H9 (cell line): ENCODE data around the gene RUNX1. TPM values are rescaled to one million over a fixed set of nuclear protein-coding genes. Genes with fewer than 3 reads are reported as not detected.

Experiments
- DNase-seq: peaks from one replicate; pipeline ENCODE4 v3.0.0-alpha.2; 2017
- H2AFZ ChIP-seq: one replicate; pipeline ENCODE4 v1.6.1; 2013; ENCODE audit warnings: mild to moderate bottlenecking, low read length, control low read depth, moderate library complexity
- H2AK5ac ChIP-seq: 2 replicates; pipeline ENCODE4 v1.6.1; 2013; ENCODE audit warnings: low read length, control low read depth, mixed read lengths; ENCODE audit not compliant: insufficient read length
- H2BK120ac ChIP-seq: one replicate; pipeline ENCODE4 v1.6.1; 2013; ENCODE audit warnings: low read depth, mild to moderate bottlenecking, low read length, control low read depth, inconsistent platforms; ENCODE audit not compliant: poor library complexity, severe bottlenecking
- H2BK12ac ChIP-seq: 2 replicates; pipeline ENCODE4 v1.6.1; 2013; ENCODE audit warnings: low read length, control low read depth, mixed read lengths, low read depth; ENCODE audit not compliant: insufficient read length
- H2BK15ac ChIP-seq: 2 replicates; pipeline ENCODE4 v1.6.1; 2013; ENCODE audit warnings: low read depth, low read length, control low read depth
- H2BK20ac ChIP-seq: one replicate; pipeline ENCODE4 v1.6.1; 2013; ENCODE audit warnings: low read depth, mild to moderate bottlenecking, low read length, control low read depth, inconsistent platforms; ENCODE audit not compliant: poor library complexity, severe bottlenecking
- H2BK5ac ChIP-seq: 2 replicates; pipeline ENCODE4 v1.6.1; 2013; ENCODE audit warnings: low read length, control low read depth, mixed read lengths; ENCODE audit not compliant: insufficient read length
- H3K14ac ChIP-seq: 2 replicates; pipeline ENCODE4 v1.6.1; 2013; ENCODE audit warnings: low read length, control low read depth; ENCODE audit not compliant: insufficient read depth
- H3K18ac ChIP-seq: 2 replicates; pipeline ENCODE4 v1.6.1; 2013; ENCODE audit warnings: low read depth, mild to moderate bottlenecking, mixed read lengths, low read length, control low read depth; ENCODE audit not compliant: insufficient read length
- H3K23ac ChIP-seq: 2 replicates; pipeline ENCODE4 v1.6.1; 2013; ENCODE audit warnings: low read length, control low read depth, mixed read lengths, low read depth; ENCODE audit not compliant: insufficient read length
- H3K23me2 ChIP-seq: 2 replicates; pipeline ENCODE4 v1.6.1; 2013; ENCODE audit warnings: low read depth, mild to moderate bottlenecking, mixed read lengths, low read length, control low read depth; ENCODE audit not compliant: insufficient read length, poor library complexity, severe bottlenecking
- H3K27ac ChIP-seq: 2 replicates; pipeline ENCODE4 v1.5.1; 2013; ENCODE audit warnings: low read length, control low read depth, mixed read lengths, low read depth; ENCODE audit not compliant: insufficient read length
- H3K27me3 ChIP-seq: 2 replicates; pipeline ENCODE4 v1.6.1; 2013; ENCODE audit warnings: low read length, control low read depth, inconsistent platforms; ENCODE audit not compliant: insufficient read depth
- H3K4ac ChIP-seq: 2 replicates; pipeline ENCODE4 v1.6.1; 2013; ENCODE audit warnings: low read depth, mild to moderate bottlenecking, control low read depth, inconsistent platforms, low read length, moderate library complexity
- H3K4me1 ChIP-seq: 2 replicates; pipeline ENCODE4 v1.6.1; 2013; ENCODE audit warnings: low read length, control low read depth, inconsistent platforms; ENCODE audit not compliant: insufficient read depth
- H3K4me2 ChIP-seq: 2 replicates; pipeline ENCODE4 v1.6.1; 2013; ENCODE audit warnings: low read length, control low read depth, mixed read lengths; ENCODE audit not compliant: insufficient read length, insufficient read depth
- H3K56ac ChIP-seq: 2 replicates; pipeline ENCODE4 v1.6.1; 2013; ENCODE audit warnings: low read depth, mild to moderate bottlenecking, mixed read lengths, low read length, control low read depth; ENCODE audit not compliant: insufficient read length
- H3K79me1 ChIP-seq: 2 replicates; pipeline ENCODE4 v1.6.1; 2013; ENCODE audit warnings: low read depth, mild to moderate bottlenecking, moderate library complexity, low read length, control low read depth, inconsistent platforms; ENCODE audit not compliant: insufficient read depth, poor library complexity, severe bottlenecking
- H3K79me2 ChIP-seq: 2 replicates; pipeline ENCODE4 v1.6.1; 2013; ENCODE audit warnings: low read length, control low read depth, inconsistent platforms; ENCODE audit not compliant: insufficient read depth
- H3K9ac ChIP-seq: 2 replicates; pipeline ENCODE4 v1.6.1; 2013; ENCODE audit warnings: low read length, control low read depth, mixed read lengths; ENCODE audit not compliant: insufficient read length; ENCODE audit errors: extremely low read depth
- H3K9me3 ChIP-seq: one replicate; pipeline ENCODE4 v1.6.1; 2013; ENCODE audit warnings: low read depth, low read length, inconsistent platforms; ENCODE audit not compliant: control insufficient read depth
- H3T11ph ChIP-seq: one replicate; pipeline ENCODE4 v1.6.1; 2013; ENCODE audit warnings: mild to moderate bottlenecking, low read length, control low read depth, inconsistent platforms
- H4K20me1 ChIP-seq: one replicate; pipeline ENCODE4 v1.6.1; 2013; ENCODE audit not compliant: control insufficient read depth, insufficient read length, insufficient read depth
- H4K5ac ChIP-seq: 2 replicates; pipeline ENCODE4 v1.6.1; 2013; ENCODE audit warnings: low read depth, mild to moderate bottlenecking, mixed read lengths, low read length, control low read depth; ENCODE audit not compliant: insufficient read length
- H4K8ac ChIP-seq: replicated peaks from 2 replicates; pipeline ENCODE4 v1.6.1; 2013; ENCODE audit warnings: low read length, control low read depth, mixed read lengths, low read depth; ENCODE audit not compliant: insufficient read length
- H4K91ac ChIP-seq: 2 replicates; pipeline ENCODE4 v1.6.1; 2013; ENCODE audit warnings: low read depth, mild to moderate bottlenecking, moderate library complexity, mixed read lengths, low read length, control low read depth; ENCODE audit not compliant: insufficient read length
- H3K27ac Mint-ChIP-seq, 3 experiments: 2 replicates in 2 of 3; 3 replicates in 1 of 3; pipeline ENCODE4 v1.8.0; 2020 to 2021; ENCODE audit warnings: mixed read lengths in 3 of 3, mild to moderate bottlenecking in 1 of 3, moderate library complexity in 1 of 3
- H3K27me3 Mint-ChIP-seq: 2 replicates; pipeline ENCODE4 v1.8.0; 2021; ENCODE audit warnings: low read depth, mild to moderate bottlenecking, moderate library complexity, mixed read lengths
- H3K36me3 Mint-ChIP-seq, 3 experiments: 2 replicates in 2 of 3; 3 replicates in 1 of 3; pipeline ENCODE4 v1.8.0; 2020 to 2021; ENCODE audit warnings: low read depth in 3 of 3, mixed read lengths in 3 of 3; ENCODE audit not compliant: insufficient read depth in 1 of 3
- H3K4me1 Mint-ChIP-seq, 2 experiments: 2 replicates each; pipeline ENCODE4 v1.8.0; 2020; ENCODE audit warnings: mixed read lengths in 2 of 2
- H3K4me3 Mint-ChIP-seq, 2 experiments: 2 replicates in 1 of 2; 3 replicates in 1 of 2; pipeline ENCODE4 v1.8.0; 2020 to 2021; ENCODE audit warnings: mild to moderate bottlenecking in 2 of 2, mixed read lengths in 2 of 2, moderate library complexity in 1 of 2
- H3K9me3 Mint-ChIP-seq, 2 experiments: 2 replicates in 1 of 2; 3 replicates in 1 of 2; pipeline ENCODE4 v1.8.0; 2020; ENCODE audit warnings: mild to moderate bottlenecking in 2 of 2, mixed read lengths in 2 of 2, moderate library complexity in 1 of 2
- WGBS: extraction: QIAGEN DNeasy Blood & Tissue Kit; methylation state at CpG from one replicate; pipeline ENCODE4 v1.1.7; 2013; ENCODE audit warnings: missing lambda C conversion rate, low lambda C conversion rate, mixed read lengths; ENCODE audit not compliant: insufficient read length; ENCODE audit errors: extremely low coverage; 5-methylcytosine and 5-hydroxymethylcytosine counted together
- total RNA-seq: library from RNA; stranded (reverse); gene quantifications from 2 replicates; pipeline ENCODE4 v1.2.1, GENCODE V29; 2021
- TF ChIP-seq, protein P1 (sequence below): fragments of 200-600 bp; sonication (generic); conservative IDR thresholded peaks from 3 replicates; pipeline ENCODE4 v1.8.0; 2021; ENCODE audit warnings: antibody characterized with exemption, mild to moderate bottlenecking

RUNX1 gene
- total RNA-seq, 1 experiment from 2014 or later = 0.72 TPM

- no peak overlapping the region for H3T11ph ChIP-seq
- H3K36me3 Mint-ChIP-seq = no peaks in the 10 kb centered on the region
- no peaks in the 10 kb centered on the region; the same call in 1 of the 2 replicates for H3K4me1 ChIP-seq
- H3K4me3 Mint-ChIP-seq = no peak overlapping the region
- no peaks in the 10 kb centered on the region for H3K79me2 ChIP-seq
- H3K56ac ChIP-seq = no peak overlapping the region
- TF ChIP-seq, protein P1, sequence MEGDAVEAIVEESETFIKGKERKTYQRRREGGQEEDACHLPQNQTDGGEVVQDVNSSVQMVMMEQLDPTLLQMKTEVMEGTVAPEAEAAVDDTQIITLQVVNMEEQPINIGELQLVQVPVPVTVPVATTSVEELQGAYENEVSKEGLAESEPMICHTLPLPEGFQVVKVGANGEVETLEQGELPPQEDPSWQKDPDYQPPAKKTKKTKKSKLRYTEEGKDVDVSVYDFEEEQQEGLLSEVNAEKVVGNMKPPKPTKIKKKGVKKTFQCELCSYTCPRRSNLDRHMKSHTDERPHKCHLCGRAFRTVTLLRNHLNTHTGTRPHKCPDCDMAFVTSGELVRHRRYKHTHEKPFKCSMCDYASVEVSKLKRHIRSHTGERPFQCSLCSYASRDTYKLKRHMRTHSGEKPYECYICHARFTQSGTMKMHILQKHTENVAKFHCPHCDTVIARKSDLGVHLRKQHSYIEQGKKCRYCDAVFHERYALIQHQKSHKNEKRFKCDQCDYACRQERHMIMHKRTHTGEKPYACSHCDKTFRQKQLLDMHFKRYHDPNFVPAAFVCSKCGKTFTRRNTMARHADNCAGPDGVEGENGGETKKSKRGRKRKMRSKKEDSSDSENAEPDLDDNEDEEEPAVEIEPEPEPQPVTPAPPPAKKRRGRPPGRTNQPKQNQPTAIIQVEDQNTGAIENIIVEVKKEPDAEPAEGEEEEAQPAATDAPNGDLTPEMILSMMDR = no peak
- no peak overlapping the region for H3K14ac ChIP-seq
- no peak overlapping the region for H2AK5ac ChIP-seq
- no peak overlapping the region for H4K8ac ChIP-seq
- H3K27ac Mint-ChIP-seq = no peak overlapping the region
- peaks cover 5% of the 10 kb centered on the region in 2 experiments for H3K4me1 Mint-ChIP-seq
- H3K79me1 ChIP-seq = no peaks in the 10 kb centered on the region
- no peak overlapping the region for H2BK5ac ChIP-seq
- no CpG with 5 or more reads among the region's 1 CpG for WGBS
- no peak overlapping the region for H4K5ac ChIP-seq
- no peaks in the 10 kb centered on the region for H3K23me2 ChIP-seq
- no peak overlapping the region for H2BK120ac ChIP-seq
- no peak overlapping the region for H3K4me2 ChIP-seq
- no peak overlapping the region for H3K27ac ChIP-seq
- no peak overlapping the region for H3K23ac ChIP-seq
- H3K9me3 ChIP-seq = no peaks in the 10 kb centered on the region
- peak overlapping the region; percentile 50 for H2BK12ac ChIP-seq
- no peak overlapping the region for H3K9ac ChIP-seq
- H4K91ac ChIP-seq = no peak overlapping the region
- no peak overlapping the region for H3K18ac ChIP-seq
- H2AFZ ChIP-seq = no peak overlapping the region
- H3K27me3 ChIP-seq = no peaks in the 10 kb centered on the region; the same call in 1 of the 2 replicates
- H2BK20ac ChIP-seq = no peak overlapping the region
- peaks cover 5% of the 10 kb centered on the region for H3K27me3 Mint-ChIP-seq
- H3K4ac ChIP-seq = no peak overlapping the region
- no peak overlapping the region for H2BK15ac ChIP-seq
- no peaks in the 10 kb centered on the region for H3K9me3 Mint-ChIP-seq
- H4K20me1 ChIP-seq = no peaks in the 10 kb centered on the region
- no peak for DNase-seq
Observed at GRCh38 chr21:35058058-35058457, 9.0 kb upstream of the RUNX1 start.
